ENCODE results near the gene MYCL.

DNA sequence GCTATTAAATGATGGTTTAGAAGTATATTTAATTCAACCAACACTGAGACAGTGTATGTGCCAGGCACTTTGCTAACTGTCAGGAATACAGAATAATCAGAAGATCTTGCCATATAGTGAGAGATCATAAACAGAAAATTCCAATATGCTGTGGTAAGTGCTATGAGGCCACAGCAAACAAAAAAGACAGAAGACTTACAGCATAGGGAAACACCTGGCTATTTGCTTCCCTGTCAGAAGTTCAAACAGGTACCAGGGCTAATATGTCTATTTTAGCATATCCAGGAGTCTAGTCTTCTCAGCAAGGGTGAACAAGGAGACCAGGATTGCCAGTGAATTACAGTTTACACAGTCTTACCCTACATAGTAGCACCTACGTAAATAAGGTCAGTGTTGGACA, 48.8 kb downstream of the MYCL start:
- TF ChIP-seq ELF4 (CRISPR knock-in tag; IDR thresholded peaks at IDR 0.05; ENCODE audit: low read depth) = no peak
- no peak for TF ChIP-seq ATF6 (CRISPR knock-in tag; IDR thresholded peaks at IDR 0.05)
- no peak for TF ChIP-seq CREB1 (CRISPR knock-in tag; IDR thresholded peaks at IDR 0.05)
- TF ChIP-seq, protein P1, sequence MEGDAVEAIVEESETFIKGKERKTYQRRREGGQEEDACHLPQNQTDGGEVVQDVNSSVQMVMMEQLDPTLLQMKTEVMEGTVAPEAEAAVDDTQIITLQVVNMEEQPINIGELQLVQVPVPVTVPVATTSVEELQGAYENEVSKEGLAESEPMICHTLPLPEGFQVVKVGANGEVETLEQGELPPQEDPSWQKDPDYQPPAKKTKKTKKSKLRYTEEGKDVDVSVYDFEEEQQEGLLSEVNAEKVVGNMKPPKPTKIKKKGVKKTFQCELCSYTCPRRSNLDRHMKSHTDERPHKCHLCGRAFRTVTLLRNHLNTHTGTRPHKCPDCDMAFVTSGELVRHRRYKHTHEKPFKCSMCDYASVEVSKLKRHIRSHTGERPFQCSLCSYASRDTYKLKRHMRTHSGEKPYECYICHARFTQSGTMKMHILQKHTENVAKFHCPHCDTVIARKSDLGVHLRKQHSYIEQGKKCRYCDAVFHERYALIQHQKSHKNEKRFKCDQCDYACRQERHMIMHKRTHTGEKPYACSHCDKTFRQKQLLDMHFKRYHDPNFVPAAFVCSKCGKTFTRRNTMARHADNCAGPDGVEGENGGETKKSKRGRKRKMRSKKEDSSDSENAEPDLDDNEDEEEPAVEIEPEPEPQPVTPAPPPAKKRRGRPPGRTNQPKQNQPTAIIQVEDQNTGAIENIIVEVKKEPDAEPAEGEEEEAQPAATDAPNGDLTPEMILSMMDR (IDR thresholded peaks at IDR 0.05) = no peak
- TF ChIP-seq ZNF138 (CRISPR knock-in tag; conservative IDR thresholded peaks at IDR 0.05) = no peak
- no peak for TF ChIP-seq IRF2 (CRISPR knock-in tag; IDR thresholded peaks at IDR 0.05; ENCODE audit: borderline replicate concordance, low read depth)
- TF ChIP-seq MAX (CRISPR knock-in tag; IDR thresholded peaks at IDR 0.05) = no peak
- no peak for TF ChIP-seq ZNF281 (CRISPR knock-in tag; IDR thresholded peaks at IDR 0.05)
